Choroid plexus epithelial cell (primary cell): Measurements from ENCODE around the gene TM6SF1.
A peak's percentile ranks its signal among the peaks of the same experiment; 100 is the strongest.

ENCODE experiments used
- DNase-seq: peaks from one replicate; pipeline ENCODE4 v3.0.0-alpha.2; 2010; ENCODE audit warnings: low read depth
- H3K4me3 ChIP-seq: 2 replicates; pipeline ENCODE4 v1.5.1; 2011; ENCODE audit warnings: low read depth, mild to moderate bottlenecking, control low read depth, low read length, moderate library complexity
- CTCF ChIP-seq: conservative IDR thresholded peaks from 2 replicates; pipeline ENCODE4 v1.5.1; 2011; ENCODE audit warnings: low read depth, mild to moderate bottlenecking, control low read depth, inconsistent platforms, low read length, moderate library complexity

The TM6SF1 gene

GRCh38 chr15:83170474-83171165, 63.2 kb downstream of the TM6SF1 start:
- no peak for TF ChIP-seq CTCF
- H3K4me3 ChIP-seq = no peak overlapping the region
- peak; percentile 35 for DNase-seq

GRCh38 chr15:83174891-83175290, 67.4 kb downstream of the TM6SF1 start:
- DNase-seq = no peak

GRCh38 chr15:83178390-83178789, 70.9 kb downstream of the TM6SF1 start:
- no peak for TF ChIP-seq CTCF
- no peak for DNase-seq
- no peak overlapping the region for H3K4me3 ChIP-seq

More at GRCh38 chr15:83174891-83175290, 67.4 kb downstream of the TM6SF1 start:
- no peak for TF ChIP-seq CTCF
- H3K4me3 ChIP-seq = no peak overlapping the region

GRCh38 chr15:83178869-83179325, 71.5 kb downstream of the TM6SF1 start:
- DNase-seq = no peak
- H3K4me3 ChIP-seq = no peak overlapping the region
- no peak for TF ChIP-seq CTCF

GRCh38 chr15:83185561-83185960, 78.1 kb downstream of the TM6SF1 start:
- no peak for DNase-seq
- no peak overlapping the region for H3K4me3 ChIP-seq
- TF ChIP-seq CTCF = no peak
